Bronchial epithelial cell (primary cell): ENCODE measurements around the gene GTF3C4. TPM values are rescaled to one million over a fixed set of nuclear protein-coding genes. Genes with fewer than 3 reads are reported as not detected.
A peak's percentile ranks its signal among the peaks of the same experiment; 100 is the strongest.

Experiments
- DNase-seq: peaks from one replicate; pipeline ENCODE4 v3.0.0-alpha.2; 2010; ENCODE audit warnings: low read depth
- FAIRE-seq: peaks from 2 replicates; lab custom pipeline; 2011; peaks lifted over from hg19 to GRCh38; lab: Jason Lieb, UNC
- H3K27me3 ChIP-seq: 2 replicates; pipeline ENCODE4 v1.5.1; 2011; ENCODE audit warnings: low read length; ENCODE audit not compliant: control insufficient read depth, insufficient read depth
- H3K36me3 ChIP-seq: 2 replicates; pipeline ENCODE4 v1.5.1; 2011; ENCODE audit warnings: low read length; ENCODE audit not compliant: control insufficient read depth, insufficient read depth
- H3K4me3 ChIP-seq: 2 replicates; pipeline ENCODE4 v1.5.1; 2011; ENCODE audit warnings: mild to moderate bottlenecking, low read depth, low read length, control low read depth
- total RNA-seq: library from RNA; depleted of rRNA; stranded (reverse); fragments of >200 nt; gene quantifications from 2 replicates; pipeline ENCODE4 v1.2.1, GENCODE V29; 2014
- TF ChIP-seq, protein P1 (sequence below): IDR thresholded peaks from 2 replicates; pipeline ENCODE4 v1.5.1; 2011; ENCODE audit warnings: mild to moderate bottlenecking, moderate library complexity, low read length, control low read depth, inconsistent platforms; ENCODE audit not compliant: insufficient read depth, severe bottlenecking

The GTF3C4 gene
- total RNA-seq, 1 donor from 2014 or later = 9.5 TPM

DNA sequence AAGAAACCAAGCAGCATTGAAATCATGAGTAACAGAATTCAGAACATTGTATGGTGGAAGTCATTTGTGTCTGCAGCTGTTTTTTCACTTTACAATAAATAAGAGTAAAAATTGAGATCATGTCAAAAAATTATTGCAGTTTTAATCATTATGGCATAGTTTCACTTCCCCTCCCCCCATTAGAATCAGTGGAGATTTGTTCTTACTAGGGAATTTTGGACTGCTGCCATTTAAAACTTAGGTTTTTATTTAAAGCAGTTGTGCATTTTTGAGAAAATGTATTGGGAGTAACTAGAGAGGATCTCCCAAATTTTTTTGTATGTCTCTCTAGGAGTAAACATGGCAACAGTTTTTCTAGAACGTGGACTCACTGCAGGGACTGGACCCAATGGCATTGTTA, 20.4 kb downstream of the GTF3C4 start:
- no peaks in the 10 kb centered on the region for H3K27me3 ChIP-seq
- peaks cover 15% of the 10 kb centered on the region for H3K36me3 ChIP-seq
- no peak overlapping the region for H3K4me3 ChIP-seq
- DNase-seq (no peak), FAIRE-seq (no peak)
- TF ChIP-seq, protein P1, sequence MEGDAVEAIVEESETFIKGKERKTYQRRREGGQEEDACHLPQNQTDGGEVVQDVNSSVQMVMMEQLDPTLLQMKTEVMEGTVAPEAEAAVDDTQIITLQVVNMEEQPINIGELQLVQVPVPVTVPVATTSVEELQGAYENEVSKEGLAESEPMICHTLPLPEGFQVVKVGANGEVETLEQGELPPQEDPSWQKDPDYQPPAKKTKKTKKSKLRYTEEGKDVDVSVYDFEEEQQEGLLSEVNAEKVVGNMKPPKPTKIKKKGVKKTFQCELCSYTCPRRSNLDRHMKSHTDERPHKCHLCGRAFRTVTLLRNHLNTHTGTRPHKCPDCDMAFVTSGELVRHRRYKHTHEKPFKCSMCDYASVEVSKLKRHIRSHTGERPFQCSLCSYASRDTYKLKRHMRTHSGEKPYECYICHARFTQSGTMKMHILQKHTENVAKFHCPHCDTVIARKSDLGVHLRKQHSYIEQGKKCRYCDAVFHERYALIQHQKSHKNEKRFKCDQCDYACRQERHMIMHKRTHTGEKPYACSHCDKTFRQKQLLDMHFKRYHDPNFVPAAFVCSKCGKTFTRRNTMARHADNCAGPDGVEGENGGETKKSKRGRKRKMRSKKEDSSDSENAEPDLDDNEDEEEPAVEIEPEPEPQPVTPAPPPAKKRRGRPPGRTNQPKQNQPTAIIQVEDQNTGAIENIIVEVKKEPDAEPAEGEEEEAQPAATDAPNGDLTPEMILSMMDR = no peak

DNA sequence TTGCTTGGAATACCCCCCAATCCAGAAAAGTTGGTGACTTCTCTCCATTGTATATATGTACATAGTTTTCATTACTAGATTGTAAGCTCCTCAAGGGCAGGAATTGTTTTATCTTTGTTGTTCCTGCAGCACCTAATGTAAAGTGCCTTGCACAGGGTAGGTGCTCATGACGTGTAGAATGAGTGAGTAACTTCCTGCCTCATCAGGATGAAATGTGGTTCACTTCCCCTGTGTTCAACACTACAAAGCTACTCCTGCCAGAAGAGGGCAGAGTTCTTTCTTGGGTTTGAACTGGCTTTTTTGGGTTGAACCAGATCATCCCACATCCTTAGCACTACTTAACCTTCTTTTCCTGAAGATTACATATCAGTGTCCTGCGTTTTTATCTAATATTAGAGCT, 23.9 kb downstream of the GTF3C4 start:
- TF ChIP-seq, protein P1 = peak; percentile 14
- Histone ChIP-seq H3K27me3 (no peaks in the 10 kb centered on the region), H3K4me3 (no peak overlapping the region), H3K36me3 (peaks cover 4% of the 10 kb centered on the region)
- FAIRE-seq (no peak), DNase-seq (peak; percentile 49)

DNA sequence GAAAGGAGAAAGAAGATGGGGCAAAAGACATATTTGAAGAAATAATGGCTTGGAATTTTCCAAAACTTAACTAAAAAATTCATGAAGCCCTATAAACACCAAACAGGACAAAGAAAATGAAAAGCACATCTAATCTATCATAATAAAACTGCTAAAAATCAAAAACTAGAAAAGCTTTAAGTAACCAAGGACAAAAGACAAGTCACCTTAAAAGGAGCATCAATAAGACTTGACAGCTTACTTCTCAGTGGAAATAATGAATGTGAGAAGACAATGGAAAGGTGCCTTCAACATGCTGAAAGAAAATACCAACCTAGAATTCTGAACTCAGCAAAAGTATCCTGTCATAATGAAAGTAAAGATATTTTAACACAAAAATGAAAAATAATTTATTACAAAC, 27.0 kb downstream of the GTF3C4 start:
- Histone ChIP-seq H3K4me3 (no peak overlapping the region), H3K36me3 (no peaks in the 10 kb centered on the region), H3K27me3 (no peaks in the 10 kb centered on the region)
- TF ChIP-seq, protein P1 = no peak
- FAIRE-seq = no peak
- DNase-seq = no peak

DNA sequence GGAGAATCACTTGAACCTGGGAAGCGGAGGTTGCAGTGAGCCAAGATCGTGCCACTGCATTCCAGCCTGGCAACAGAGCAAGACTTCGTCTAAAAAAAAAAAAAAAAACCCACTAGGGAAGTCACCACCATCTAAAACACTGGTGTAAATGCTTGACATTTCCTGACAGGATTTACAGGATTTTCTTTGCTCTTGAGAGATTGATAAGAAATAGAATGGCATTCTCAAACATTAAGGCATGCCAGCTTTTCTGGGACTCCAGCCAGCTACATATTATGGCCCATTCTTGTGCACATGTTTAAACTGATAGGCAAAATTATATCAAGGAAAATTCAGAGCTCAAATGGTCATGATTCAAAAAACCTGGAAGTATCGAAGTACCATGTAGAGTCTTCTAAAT, 28.7 kb downstream of the GTF3C4 start:
- no peak overlapping the region for H3K4me3 ChIP-seq
- no peaks in the 10 kb centered on the region for H3K27me3 ChIP-seq
- DNase-seq (peak; percentile 1), FAIRE-seq (no peak)
- H3K36me3 ChIP-seq = no peaks in the 10 kb centered on the region
- TF ChIP-seq, protein P1 = no peak

DNA sequence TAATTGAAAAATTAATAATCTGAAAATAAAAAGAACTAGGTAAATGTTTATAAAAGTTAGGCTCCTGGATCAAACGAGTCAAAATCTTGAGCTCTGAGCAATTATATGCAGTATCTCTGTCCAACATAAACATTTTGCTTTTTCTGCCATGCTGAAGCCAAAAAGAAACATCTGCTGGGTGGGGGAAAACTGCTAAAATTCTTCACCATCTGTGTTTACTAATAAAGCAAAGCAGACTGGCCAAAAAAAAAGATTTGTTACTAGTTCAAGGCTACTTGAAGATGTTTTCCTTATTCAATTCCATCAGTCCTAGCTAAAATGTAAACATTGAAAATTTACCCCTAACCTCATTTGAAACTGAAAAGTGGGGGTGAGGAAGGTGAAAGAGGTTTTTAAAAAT, 29.7 kb downstream of the GTF3C4 start:
- FAIRE-seq = no peak
- TF ChIP-seq, protein P1 = no peak
- Histone ChIP-seq H3K4me3 (no peak overlapping the region), H3K36me3 (no peaks in the 10 kb centered on the region), H3K27me3 (no peaks in the 10 kb centered on the region)
- no peak for DNase-seq

DNA sequence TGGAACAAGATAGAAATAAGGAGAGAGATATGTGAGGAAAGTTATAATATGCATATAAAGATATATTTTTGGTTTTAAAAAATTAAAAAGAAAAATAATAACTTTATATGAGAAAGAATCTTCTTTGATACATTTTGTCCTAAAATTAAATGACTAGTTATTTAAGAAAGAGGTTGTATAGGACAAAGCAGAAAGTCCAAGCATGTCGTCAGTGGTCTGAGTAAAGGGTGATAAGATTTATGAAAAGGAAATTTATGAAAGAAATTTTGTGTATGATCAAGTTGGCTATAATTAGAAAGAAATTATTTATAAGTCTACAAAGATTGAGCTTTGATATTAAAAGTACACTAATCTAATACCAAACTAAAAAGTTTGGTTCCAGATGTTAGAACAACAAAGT, 32.0 kb downstream of the GTF3C4 start:
- DNase-seq = no peak
- TF ChIP-seq, protein P1 = no peak
- FAIRE-seq = no peak

More for the DNA sequence above, 32.0 kb downstream of the GTF3C4 start:
- no peaks in the 10 kb centered on the region for H3K36me3 ChIP-seq
- no peak overlapping the region for H3K4me3 ChIP-seq
- H3K27me3 ChIP-seq = no peaks in the 10 kb centered on the region
